Left kidney (tissue), 2 donors: ENCODE data around the gene STAU1. TPM values are rescaled to one million over a fixed set of nuclear protein-coding genes. Genes with fewer than 3 reads are reported as not detected.

Source experiments
- DNase-seq: peaks from one replicate; pipeline ENCODE4 v3.0.0-alpha.2; 2013
- polyA plus RNA-seq: library from polyadenylated mRNA; unstranded; fragments of 120-200 nt; gene quantifications from one replicate; pipeline ENCODE4 v1.2.1, GENCODE V29; 2013; ENCODE audit not compliant: insufficient read length

Gene STAU1
- polyA plus RNA-seq, 1 donor: 118 TPM

GRCh38 chr20:49078310-49078709 lies 109.8 kb downstream of the STAU1 start:
- no peak for DNase-seq

DNA sequence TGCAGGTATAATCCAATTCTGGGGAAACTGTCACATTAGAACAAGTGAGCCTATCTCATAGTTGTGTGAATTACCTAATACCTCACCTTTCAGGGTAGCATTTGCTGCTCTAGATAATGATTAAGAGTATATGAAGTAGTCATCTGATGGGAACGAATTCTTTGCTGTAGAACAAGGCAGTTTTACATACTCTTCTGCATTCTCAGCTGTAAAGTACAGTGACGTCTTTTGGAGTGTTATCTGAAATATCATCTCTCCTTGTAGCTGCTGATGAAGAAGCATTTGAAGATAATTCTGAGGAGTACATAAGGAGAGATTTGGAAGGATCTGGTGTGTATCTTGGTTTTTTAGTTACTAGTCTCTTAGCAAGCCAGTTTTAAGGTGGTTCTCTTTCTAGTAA lies 113.6 kb downstream of the STAU1 start:
- no peak for DNase-seq

Other genes with a start within 250 kb of the STAU1 start
- gene CSE1L, start 142.0 kb downstream of the STAU1 start, polyA plus RNA-seq: 130 TPM
- gene DDX27, start 31.1 kb upstream of the STAU1 start, polyA plus RNA-seq: 48.4 TPM
- gene ZNFX1, start 89.7 kb upstream of the STAU1 start, polyA plus RNA-seq: 17.7 TPM